CD1c-positive myeloid dendritic cell (primary cell): ENCODE results near the gene NRCAM.

Source experiments
- DNase-seq: peaks from one replicate; pipeline ENCODE4 v3.0.0-alpha.2; 2016; ENCODE audit errors: extremely low spot score

The NRCAM gene

GRCh38 chr7:108308903-108309302 lies 147.3 kb downstream of the NRCAM start:
- DNase-seq = no peak

GRCh38 chr7:108308276-108308675 lies 148.0 kb downstream of the NRCAM start:
- no peak for DNase-seq

DNA sequence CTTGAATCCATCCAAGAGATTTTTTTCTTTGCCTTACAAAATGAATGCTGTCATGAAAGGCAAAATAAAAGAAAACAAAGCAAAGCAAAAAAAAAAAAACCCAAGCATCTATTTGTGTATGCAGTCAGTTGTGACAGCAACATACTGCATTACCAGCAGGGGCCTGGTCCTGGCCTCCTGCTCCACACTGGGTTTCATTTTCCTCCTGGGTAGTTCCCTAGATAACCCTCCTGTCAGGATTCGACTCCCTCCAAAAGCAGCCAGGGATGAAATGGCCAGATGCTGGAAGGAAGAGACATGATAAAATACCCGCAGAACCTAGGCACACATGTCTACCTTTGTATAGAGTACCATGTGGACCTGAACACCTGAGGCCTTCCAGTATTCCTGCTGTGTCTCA lies 148.6 kb downstream of the NRCAM start:
- DNase-seq = no peak

DNA sequence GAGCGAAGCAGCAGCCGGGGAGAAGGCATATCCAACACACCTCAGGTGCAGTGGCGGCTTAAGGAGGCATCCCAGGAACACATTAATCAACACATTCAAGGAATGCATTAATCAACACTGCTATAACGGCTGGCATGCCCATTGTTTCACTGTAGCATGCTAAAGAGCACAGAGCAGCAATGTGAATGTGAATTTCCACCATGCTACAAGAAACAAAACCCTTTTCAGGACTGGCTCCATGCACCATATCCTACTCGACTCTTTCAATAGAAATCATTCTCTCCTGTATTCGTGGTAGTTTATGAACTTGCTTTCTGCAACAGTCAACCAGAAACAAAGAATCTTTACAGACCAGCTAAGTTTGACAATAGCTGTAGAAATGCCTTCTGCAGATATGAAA lies 149.0 kb downstream of the NRCAM start:
- DNase-seq = no peak

DNA sequence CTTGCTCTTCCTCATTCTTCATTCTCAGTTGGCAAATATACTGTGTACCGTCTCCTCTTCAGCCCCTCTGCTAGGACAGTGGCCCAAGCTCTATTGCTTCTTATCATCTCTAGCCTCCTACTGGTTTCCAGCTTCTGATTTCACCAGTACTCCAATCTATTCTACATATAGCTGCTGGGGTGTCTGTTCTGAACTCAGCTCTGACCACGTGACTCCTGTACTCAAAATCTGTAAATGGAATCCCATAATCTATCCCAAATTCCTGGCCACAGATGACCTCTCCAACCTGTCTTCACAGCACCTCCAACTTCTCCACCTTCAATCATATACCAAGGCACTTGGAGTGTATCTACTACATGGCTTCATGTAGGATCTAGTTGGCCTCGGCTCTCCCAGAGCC lies 152.9 kb downstream of the NRCAM start:
- DNase-seq = no peak

DNA sequence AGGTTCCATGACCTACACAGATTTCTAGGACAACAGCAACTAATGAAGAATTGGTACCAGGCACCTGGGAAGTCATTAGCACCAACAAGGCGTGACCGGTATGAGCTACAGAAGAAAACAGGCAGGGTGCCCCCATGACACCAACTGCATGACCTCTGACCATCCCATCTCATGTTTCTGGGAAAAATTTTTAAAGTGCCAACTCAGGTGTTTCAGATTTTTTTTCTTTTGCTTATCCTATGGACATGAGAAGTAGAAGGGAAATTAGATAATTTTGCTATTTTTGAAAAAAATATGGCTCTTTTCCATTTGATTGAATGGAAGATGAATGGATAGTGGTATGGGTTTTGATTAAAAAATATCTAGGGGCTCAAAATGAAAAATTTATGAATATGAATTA lies 154.8 kb downstream of the NRCAM start:
- DNase-seq = no peak

GRCh38 chr7:108299251-108299973 lies 156.8 kb downstream of the NRCAM start:
- no peak for DNase-seq

DNA sequence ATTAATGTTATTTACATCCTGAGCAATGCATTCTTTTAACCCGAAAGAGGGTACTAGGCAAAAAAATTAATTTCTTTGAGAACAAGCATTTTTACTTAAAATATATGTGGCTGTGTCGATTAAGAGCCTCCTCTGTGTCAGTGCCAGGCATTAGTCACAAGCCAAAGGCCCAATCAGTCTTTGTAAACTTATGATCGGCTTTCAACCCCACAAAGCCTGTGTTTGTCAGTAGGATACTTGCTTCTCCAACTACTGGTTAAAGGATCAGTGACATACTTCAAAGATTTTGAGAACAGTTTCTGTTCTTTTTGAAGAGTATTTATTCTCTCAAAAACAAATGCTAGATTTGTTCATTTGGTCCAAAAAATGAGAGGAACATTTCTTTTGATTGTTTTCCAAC lies 159.3 kb downstream of the NRCAM start:
- DNase-seq = no peak

DNA sequence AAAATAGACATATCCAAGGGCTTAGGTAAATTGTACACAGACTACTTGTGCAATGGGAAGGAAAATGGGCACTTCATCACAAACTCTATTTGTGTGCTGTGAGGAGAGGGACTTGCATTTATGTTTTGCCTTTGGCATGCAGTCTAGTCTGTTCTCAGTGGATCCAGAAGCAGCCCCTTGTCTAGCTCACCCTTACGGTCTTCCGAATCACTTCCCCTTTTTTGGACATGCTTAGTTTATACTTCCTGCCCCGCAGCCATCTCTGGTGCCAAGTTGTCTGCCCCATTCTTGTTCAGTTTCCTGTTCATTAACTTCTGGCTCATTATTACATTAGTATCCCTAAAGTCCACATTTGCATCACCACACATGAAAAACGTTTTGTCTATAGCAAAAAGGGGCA lies 161.6 kb downstream of the NRCAM start:
- no peak for DNase-seq

DNA sequence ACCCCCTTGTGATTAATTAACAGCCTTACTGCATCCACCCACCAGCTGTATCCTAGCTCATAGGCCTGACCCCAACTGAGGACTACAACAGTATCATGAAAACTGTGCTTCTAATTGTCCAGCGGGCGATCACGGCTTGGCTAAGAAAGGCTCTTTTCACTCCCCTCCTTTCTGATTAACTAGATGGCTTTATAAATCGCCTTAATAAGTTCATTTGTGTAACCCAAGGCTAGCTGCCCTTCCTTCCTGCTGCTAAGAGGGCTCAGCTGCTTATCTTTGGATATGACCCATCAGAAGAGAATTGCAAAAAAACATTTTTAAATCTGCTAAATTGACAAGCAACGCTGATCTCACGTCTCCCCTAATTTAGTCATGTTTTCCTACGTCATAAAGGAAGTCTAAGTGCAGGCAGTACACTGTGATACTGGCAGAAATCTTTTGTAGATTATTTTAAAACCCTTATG lies 163.1 kb downstream of the NRCAM start:
- no peak for DNase-seq

GRCh38 chr7:108292541-108292940 lies 163.7 kb downstream of the NRCAM start:
- no peak for DNase-seq

- DNase-seq = no peak
These were observed 164.3 kb downstream of the NRCAM start for GRCh38 chr7:108291791-108292440.

- DNase-seq = no peak
These were observed 165.1 kb downstream of the NRCAM start for GRCh38 chr7:108291152-108291508.

- no peak for DNase-seq
These were observed 165.6 kb downstream of the NRCAM start for GRCh38 chr7:108290459-108291151.

- DNase-seq = no peak
These were observed 166.4 kb downstream of the NRCAM start for GRCh38 chr7:108289852-108290251.

GRCh38 chr7:108287857-108288256 lies 168.4 kb downstream of the NRCAM start:
- DNase-seq = no peak

DNA sequence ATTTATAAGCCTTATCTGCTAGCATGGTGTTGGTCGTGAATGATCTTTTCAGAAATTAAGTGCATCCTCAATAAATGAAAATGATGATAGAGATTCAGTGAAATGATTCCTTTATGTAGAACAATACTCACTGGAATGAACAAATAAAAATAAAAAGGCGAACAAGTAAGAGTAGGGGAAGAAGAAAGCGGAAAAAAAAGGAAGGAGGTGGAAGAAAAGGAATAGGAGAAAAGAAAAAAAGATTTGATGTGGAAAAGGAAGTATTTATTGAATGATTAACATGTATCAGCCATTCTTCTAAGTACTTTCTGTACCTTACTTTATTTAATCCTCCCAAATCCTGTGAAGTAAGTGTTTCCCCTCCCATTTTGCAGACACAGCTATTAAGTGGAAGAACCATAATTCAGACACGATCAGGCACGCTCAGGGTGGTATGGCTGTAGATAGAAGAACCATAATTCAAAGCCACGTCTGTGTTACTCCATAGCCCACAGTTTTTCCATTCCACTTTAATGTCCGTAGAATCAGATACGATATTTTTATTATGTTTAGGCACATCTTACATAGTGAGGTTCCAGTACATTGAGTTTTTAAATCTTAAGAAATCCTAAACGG lies 169.8 kb downstream of the NRCAM start:
- DNase-seq = no peak

DNA sequence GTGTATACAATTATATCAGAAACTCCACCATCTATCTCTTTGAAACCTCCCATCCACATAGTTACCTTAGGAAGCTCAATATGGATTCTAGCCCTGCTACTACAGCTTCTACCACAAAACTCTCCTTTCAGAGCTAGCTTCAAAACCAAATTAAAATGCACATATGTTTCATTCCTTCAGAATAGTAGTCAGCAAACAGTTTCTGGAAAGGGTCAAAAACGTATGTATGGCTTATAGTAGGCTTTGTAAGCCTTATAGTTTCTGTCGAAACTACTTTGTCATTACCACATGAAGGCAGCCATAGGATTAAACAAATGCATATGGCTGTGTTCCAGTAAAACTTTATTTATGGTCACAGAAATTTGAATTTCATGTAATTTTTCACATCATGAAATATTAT lies 170.5 kb downstream of the NRCAM start:
- no peak for DNase-seq

DNA sequence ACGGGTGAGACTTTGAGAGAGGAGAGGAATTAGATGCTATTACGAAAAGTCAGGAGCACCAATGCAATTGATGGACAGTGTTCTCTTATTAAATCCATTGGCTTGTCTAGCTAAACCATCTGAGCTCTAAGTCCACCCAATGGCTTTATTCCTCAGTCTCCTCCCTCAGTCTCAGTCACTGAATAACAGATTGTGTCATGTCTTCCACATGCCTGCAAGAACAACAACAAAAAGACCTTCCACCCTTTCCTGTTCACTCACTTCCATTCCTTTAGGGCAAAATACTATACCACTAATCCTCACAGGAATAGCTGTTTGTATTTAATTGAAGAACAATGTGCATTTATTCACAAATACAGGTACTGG lies 171.2 kb downstream of the NRCAM start:
- DNase-seq = no peak

DNA sequence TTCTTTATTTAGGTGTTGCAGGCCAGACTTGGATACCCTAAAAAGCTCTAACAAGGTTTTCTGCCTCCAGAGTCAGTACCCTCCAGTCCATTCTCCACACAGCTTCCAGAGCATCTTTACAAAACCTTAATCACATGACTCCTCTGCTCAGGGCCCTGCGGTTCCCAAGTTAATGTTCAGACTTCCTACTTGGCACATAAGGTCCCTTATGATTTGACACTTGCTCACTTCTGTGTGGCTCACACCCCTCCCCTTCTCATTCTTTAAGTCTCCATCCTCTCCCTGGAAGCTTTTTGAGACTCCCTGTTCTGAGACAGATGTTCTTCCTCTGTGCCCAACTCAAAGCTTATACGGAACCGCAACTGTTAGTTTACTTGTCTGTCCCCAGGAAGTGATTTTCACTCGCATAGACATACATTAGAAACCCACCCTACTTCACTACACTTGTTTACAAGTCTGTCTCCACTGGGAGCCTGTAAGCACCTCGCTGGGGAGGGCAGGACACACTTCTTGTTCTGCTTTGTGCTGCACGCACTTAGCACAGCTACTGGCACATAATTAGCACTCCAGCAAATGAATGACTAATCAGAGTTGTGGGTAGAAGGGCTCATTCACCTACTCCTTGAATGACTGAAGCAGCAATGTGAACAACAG lies 171.8 kb downstream of the NRCAM start:
- no peak for DNase-seq

DNA sequence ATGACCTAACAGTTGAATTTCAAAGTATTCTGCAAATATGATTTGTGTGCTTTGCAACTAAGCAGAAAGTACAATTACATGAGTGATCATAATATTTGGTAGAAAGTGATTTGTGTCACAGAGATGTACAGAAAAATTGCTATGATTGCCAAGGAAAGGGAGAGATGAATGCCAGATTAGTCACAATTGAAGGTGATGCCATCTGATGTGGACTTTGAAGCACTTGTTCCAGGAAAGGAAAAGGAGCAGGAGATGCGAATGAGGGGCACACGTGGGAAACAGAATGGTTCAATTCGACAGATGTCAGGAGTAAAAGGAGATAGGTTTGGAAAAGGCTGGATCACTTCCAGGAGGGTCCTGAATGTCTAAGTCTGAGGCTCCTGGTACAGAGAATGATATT lies 173.0 kb downstream of the NRCAM start:
- no peak for DNase-seq

DNA sequence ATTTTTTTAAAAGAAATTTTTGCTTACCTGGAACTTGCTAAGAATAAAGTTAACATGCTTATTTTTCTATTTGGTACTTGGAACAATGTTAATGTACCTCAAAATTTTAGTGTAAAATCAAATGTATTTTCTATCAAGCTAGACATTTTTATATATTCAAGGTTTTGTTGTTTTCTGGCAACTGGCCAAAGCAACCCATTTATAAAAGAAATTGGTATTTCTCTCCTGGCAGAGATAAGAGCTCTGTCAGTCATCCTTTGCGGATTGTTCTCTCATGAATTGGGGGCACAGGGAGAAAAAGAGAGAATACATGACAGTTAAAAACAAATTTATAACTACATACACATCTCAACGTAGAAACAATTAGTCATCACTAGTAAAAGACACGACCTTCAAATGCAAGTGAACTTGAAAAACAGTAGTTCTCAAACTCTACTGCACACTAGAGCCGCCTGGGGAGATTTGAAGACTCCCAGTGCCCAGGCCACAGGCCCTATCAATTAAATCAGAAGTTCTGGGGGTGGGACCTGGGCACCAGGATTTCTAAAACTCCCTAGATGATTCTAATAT lies 173.7 kb downstream of the NRCAM start:
- no peak for DNase-seq
